ENCODE measurements around the gene MGLL.

DNA sequence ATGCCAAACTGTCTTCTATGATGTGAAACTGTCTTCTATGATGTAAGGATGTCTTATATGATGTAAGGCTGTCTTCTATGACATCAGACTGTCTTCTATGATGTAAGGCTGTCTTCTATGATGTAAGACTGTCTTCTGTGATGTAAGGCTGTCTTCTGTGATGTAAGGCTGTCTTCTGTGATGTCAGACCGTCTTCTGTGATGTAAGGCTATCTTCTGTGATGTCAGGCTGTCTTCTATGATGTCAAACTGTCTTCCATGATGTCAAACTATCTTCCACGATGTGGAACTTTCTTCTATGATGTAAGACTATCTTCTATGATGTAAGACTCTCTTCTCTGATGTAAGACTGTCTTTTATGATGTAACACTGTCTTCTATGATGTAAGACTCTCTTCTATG, 27.9 kb downstream of the MGLL start:
- TF ChIP-seq, protein P1, sequence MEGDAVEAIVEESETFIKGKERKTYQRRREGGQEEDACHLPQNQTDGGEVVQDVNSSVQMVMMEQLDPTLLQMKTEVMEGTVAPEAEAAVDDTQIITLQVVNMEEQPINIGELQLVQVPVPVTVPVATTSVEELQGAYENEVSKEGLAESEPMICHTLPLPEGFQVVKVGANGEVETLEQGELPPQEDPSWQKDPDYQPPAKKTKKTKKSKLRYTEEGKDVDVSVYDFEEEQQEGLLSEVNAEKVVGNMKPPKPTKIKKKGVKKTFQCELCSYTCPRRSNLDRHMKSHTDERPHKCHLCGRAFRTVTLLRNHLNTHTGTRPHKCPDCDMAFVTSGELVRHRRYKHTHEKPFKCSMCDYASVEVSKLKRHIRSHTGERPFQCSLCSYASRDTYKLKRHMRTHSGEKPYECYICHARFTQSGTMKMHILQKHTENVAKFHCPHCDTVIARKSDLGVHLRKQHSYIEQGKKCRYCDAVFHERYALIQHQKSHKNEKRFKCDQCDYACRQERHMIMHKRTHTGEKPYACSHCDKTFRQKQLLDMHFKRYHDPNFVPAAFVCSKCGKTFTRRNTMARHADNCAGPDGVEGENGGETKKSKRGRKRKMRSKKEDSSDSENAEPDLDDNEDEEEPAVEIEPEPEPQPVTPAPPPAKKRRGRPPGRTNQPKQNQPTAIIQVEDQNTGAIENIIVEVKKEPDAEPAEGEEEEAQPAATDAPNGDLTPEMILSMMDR (IDR thresholded peaks at IDR 0.05): no peak
- no peak for TF ChIP-seq SIN3A (IDR thresholded peaks at IDR 0.05; ENCODE audit: borderline replicate concordance, insufficient read depth, low read depth, low read length)
- TF ChIP-seq REST (IDR thresholded peaks at IDR 0.05; ENCODE audit: insufficient read depth in 1 of 2, low read depth in 2 of 2, low read length in 1 of 2): no peak
- no peak for TF ChIP-seq POLR2AphosphoS5 (IDR thresholded peaks at IDR 0.05; ENCODE audit: low read depth, low read length)
